Endothelial cell of umbilical vein (primary cell): ENCODE data around the gene KPNB1. TPM values are rescaled to one million over a fixed set of nuclear protein-coding genes. Genes with fewer than 3 reads are reported as not detected.

Source experiments
- BruUV-seq: library from RNA; stranded (reverse); fragments of 400-500 nt; replicated peaks from 2 replicates; lab custom pipeline; 2021; lab: Mats Ljungman, UMichigan
- CTCF ChIA-PET: fragments of 300-600, 350-600 bp; sonication (Branson Sonifier 250); formaldehyde crosslinking; loops from one replicate; lab custom pipeline; 2021; ENCODE audit warnings: antibody characterized with exemption, inconsistent platforms; lab: Charles Lee
- POLR2A ChIA-PET: fragments of 300-600, 350-600 bp; sonication (Branson Sonifier 250); formaldehyde crosslinking; loops from one replicate; lab custom pipeline; 2021; ENCODE audit warnings: antibody characterized with exemption, inconsistent platforms; lab: Charles Lee
- DNase-seq: peaks from one replicate; pipeline ENCODE4 v3.0.0-alpha.2; 2011; ENCODE audit warnings: low read depth, low spot score
- FAIRE-seq: peaks from 2 replicates; lab custom pipeline; 2011; peaks lifted over from hg19 to GRCh38; lab: Jason Lieb, UNC
- H2AFZ ChIP-seq: 2 replicates; pipeline ENCODE4 v1.6.0; 2012; ENCODE audit warnings: low read depth, low read length, control low read depth, inconsistent platforms
- H3K27ac ChIP-seq: 2 replicates; pipeline ENCODE4 v1.5.1; 2011; ENCODE audit warnings: low read depth, mild to moderate bottlenecking, control low read depth, low read length, moderate library complexity; ENCODE audit not compliant: insufficient read depth
- H3K27me3 ChIP-seq, 2 experiments: 2 replicates each; pipeline versions ENCODE4 v1.6.0 to v1.6.1; 2011; ENCODE audit warnings: low read length in 2 of 2, mixed read lengths in 1 of 2; ENCODE audit not compliant: control insufficient read depth in 2 of 2, insufficient read depth in 2 of 2
- H3K36me3 ChIP-seq, 2 experiments: 2 replicates in 1 of 2; 3 replicates in 1 of 2; pipeline ENCODE4 v1.5.1; 2011; ENCODE audit warnings: low read length in 2 of 2, mild to moderate bottlenecking in 1 of 2, moderate library complexity in 1 of 2; ENCODE audit not compliant: control insufficient read depth in 2 of 2, insufficient read depth in 2 of 2; ENCODE audit errors: extremely low read depth in 1 of 2
- H3K4me1 ChIP-seq: 3 replicates; pipeline ENCODE4 v1.5.1; 2011; ENCODE audit warnings: mild to moderate bottlenecking, low read length; ENCODE audit not compliant: control insufficient read depth, insufficient read depth; ENCODE audit errors: extremely low read depth
- H3K4me2 ChIP-seq: 2 replicates; pipeline ENCODE4 v1.6.1; 2011; ENCODE audit warnings: low read length, control low read depth, mixed read lengths; ENCODE audit not compliant: insufficient read depth
- H3K4me3 ChIP-seq, 3 experiments: fragments of 200-600 bp in 1 of 3; sonication (generic), shearing (Covaris generic) in 1 of 3; replicated peaks in 1 of 3; 2 replicates each; pipeline ENCODE4 v1.5.1; 2011 to 2016; ENCODE audit warnings: control low read depth in 3 of 3, low read length in 3 of 3, mild to moderate bottlenecking in 2 of 3, inconsistent platforms in 1 of 3, low read depth in 1 of 3, moderate library complexity in 1 of 3; ENCODE audit not compliant: insufficient read depth in 1 of 3
- H3K79me2 ChIP-seq: 2 replicates; pipeline ENCODE4 v1.6.0; 2012; ENCODE audit warnings: low read length, inconsistent platforms; ENCODE audit not compliant: control insufficient read depth, insufficient read depth
- H3K9ac ChIP-seq: replicated peaks from 2 replicates; pipeline ENCODE3; 2011; ENCODE audit warnings: low read length, control low read depth; ENCODE audit not compliant: insufficient read depth; ENCODE audit errors: extremely low read depth
- H3K9me1 ChIP-seq: replicated peaks from 3 replicates; pipeline ENCODE4 v1.6.0; 2011; ENCODE audit warnings: mild to moderate bottlenecking, low read length; ENCODE audit not compliant: control insufficient read depth, insufficient read depth; ENCODE audit errors: extremely low read depth
- H3K9me3 ChIP-seq: replicated peaks from 2 replicates; pipeline ENCODE4 v1.5.1; 2012; ENCODE audit warnings: low read length, inconsistent platforms; ENCODE audit not compliant: control insufficient read depth, insufficient read depth
- H4K20me1 ChIP-seq: replicated peaks from 2 replicates; pipeline ENCODE3; 2011; ENCODE audit warnings: mild to moderate bottlenecking, low read length; ENCODE audit not compliant: control insufficient read depth, insufficient read depth; ENCODE audit errors: extremely low read depth
- EZH2 ChIP-seq: IDR thresholded peaks from 2 replicates; pipeline ENCODE4 v1.6.1; 2012; ENCODE audit warnings: borderline replicate concordance, low read depth, mild to moderate bottlenecking, moderate library complexity, low read length, inconsistent platforms; ENCODE audit not compliant: severe bottlenecking
- FOS ChIP-seq: IDR thresholded peaks from 2 replicates; pipeline ENCODE4 v1.6.1; 2011; ENCODE audit warnings: mild to moderate bottlenecking, low read length, moderate library complexity, borderline replicate concordance; ENCODE audit not compliant: insufficient read depth
- GATA2 ChIP-seq: IDR thresholded peaks from 2 replicates; pipeline ENCODE4 v1.7.0; 2011; ENCODE audit warnings: low read depth, mild to moderate bottlenecking, moderate library complexity, mixed read lengths, low read length; ENCODE audit not compliant: insufficient read length, insufficient read depth
- JUN ChIP-seq: IDR thresholded peaks from 2 replicates; pipeline ENCODE4 v1.6.1; 2011; ENCODE audit warnings: borderline replicate concordance, low read depth; ENCODE audit not compliant: insufficient read length, insufficient read depth
- MYC ChIP-seq: IDR thresholded peaks from one replicate; pipeline ENCODE4 v1.6.1; 2011; ENCODE audit warnings: mild to moderate bottlenecking, low read depth, low read length
- POLR2A ChIP-seq: IDR thresholded peaks from 2 replicates; pipeline ENCODE4 v1.6.1; 2012; ENCODE audit warnings: low read depth, mild to moderate bottlenecking, control low read depth, low read length
- POLR2AphosphoS5 ChIP-seq: IDR thresholded peaks from 2 replicates; pipeline ENCODE4 v1.6.1; 2012; ENCODE audit warnings: low read depth, mild to moderate bottlenecking, control low read depth, low read length, moderate library complexity; ENCODE audit not compliant: insufficient read depth
- dilution Hi-C: fragments of 300-500 bp; cut with MboI; formaldehyde crosslinking; loops from one replicate; pipeline ENCODE4 v1.15.0; 2019; ENCODE audit warnings: low sequenced_read_pairs; ENCODE audit not compliant: extremely low pct_ligation_motif_present
- intact Hi-C: fragments of 100-400 bp; cut with micrococcal nuclease; formaldehyde crosslinking; loops from one replicate; pipeline ENCODE4 v1.10.0; 2022
- polyA plus RNA-seq, 4 experiments: library from polyadenylated mRNA; depleted of rRNA in 3 of 4; stranded (reverse) in 3 of 4; unstranded in 1 of 4; fragments of >200 nt; gene quantifications; 2 replicates each; pipeline versions ENCODE4 v1.2.1 to v1.2.3, GENCODE V29; 2011 to 2012; ENCODE audit warnings: missing spikeins in 1 of 4
- total RNA-seq: library from RNA; stranded (reverse); gene quantifications from 2 replicates; pipeline ENCODE4 v1.2.3, GENCODE V29; 2021
- TF ChIP-seq, protein P1 (sequence below): IDR thresholded peaks from 2 replicates; pipeline ENCODE4 v1.6.1; 2011; ENCODE audit not compliant: insufficient read depth, insufficient read length
- TF ChIP-seq, protein P2 (sequence below), 2 donors: IDR thresholded peaks; 1 replicate in 1 of 2; 2 replicates in 1 of 2; pipeline ENCODE4 v1.5.1; 2011; ENCODE audit warnings: low read length in 2 of 2, mild to moderate bottlenecking in 2 of 2, moderate library complexity in 2 of 2, control low read depth in 1 of 2, inconsistent platforms in 1 of 2, low read depth in 1 of 2; ENCODE audit not compliant: insufficient read depth in 1 of 2; ENCODE audit errors: extremely low read depth in 1 of 2

Gene KPNB1
- total and polyA plus RNA-seq, 2 donors (not counting 3 experiments of a cell fraction or from before 2014, with no cell fraction given), result 119 to 495 TPM

DNA sequence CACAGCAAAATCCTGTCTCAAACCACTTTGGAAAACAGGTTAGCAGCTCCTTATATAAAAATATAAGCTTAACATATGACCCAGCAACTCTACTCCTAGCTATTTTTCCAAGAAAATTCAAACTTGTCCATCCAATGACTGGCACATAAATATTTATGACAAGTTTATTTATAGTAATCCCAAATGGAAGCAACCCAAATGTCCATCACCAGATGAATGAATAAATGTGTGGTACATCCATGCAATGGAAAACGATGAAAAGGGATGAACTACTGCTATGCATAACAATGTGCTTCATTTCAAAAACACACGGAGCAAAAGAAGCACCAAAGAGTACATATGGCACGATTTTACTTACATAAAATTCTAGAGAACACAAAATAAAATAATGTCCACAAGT is 9.6 kb upstream of the KPNB1 start:
- Histone ChIP-seq H3K9me1 (no peaks in the 10 kb centered on the region), H3K4me1 (peaks cover 9% of the 10 kb centered on the region), H3K9ac (no peak overlapping the region), H3K4me3 (no peak overlapping the region), H3K9me3 (no peaks in the 10 kb centered on the region), H3K36me3 (no peaks in the 10 kb centered on the region), H4K20me1 (no peaks in the 10 kb centered on the region), H2AFZ (no peak overlapping the region), H3K27me3 (no peaks in the 10 kb centered on the region), H3K79me2 (no peaks in the 10 kb centered on the region), H3K4me2 (no peak overlapping the region), H3K27ac (no peak overlapping the region)
- intact Hi-C loops (no loop called here), dilution Hi-C loops (no loop called here)
- DNase-seq (no peak), FAIRE-seq (no peak)
- CTCF ChIA-PET, result interaction anchor here (0.7 to 1.6 kb wide), 3 partner anchors 9 to 18 kb away, joined by 3 read pairs; no protein-coding TSS in a partner anchor
- no TSS peak for BruUV-seq
- no peak for TF ChIP-seq FOS
- TF ChIP-seq POLR2A, result no peak
- no peak for TF ChIP-seq MYC
- TF ChIP-seq GATA2, result no peak
- TF ChIP-seq, protein P1, sequence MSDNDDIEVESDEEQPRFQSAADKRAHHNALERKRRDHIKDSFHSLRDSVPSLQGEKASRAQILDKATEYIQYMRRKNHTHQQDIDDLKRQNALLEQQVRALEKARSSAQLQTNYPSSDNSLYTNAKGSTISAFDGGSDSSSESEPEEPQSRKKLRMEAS, result no peak
- TF ChIP-seq POLR2AphosphoS5, result no peak
- TF ChIP-seq, protein P2, sequence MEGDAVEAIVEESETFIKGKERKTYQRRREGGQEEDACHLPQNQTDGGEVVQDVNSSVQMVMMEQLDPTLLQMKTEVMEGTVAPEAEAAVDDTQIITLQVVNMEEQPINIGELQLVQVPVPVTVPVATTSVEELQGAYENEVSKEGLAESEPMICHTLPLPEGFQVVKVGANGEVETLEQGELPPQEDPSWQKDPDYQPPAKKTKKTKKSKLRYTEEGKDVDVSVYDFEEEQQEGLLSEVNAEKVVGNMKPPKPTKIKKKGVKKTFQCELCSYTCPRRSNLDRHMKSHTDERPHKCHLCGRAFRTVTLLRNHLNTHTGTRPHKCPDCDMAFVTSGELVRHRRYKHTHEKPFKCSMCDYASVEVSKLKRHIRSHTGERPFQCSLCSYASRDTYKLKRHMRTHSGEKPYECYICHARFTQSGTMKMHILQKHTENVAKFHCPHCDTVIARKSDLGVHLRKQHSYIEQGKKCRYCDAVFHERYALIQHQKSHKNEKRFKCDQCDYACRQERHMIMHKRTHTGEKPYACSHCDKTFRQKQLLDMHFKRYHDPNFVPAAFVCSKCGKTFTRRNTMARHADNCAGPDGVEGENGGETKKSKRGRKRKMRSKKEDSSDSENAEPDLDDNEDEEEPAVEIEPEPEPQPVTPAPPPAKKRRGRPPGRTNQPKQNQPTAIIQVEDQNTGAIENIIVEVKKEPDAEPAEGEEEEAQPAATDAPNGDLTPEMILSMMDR (IDR thresholded peaks at IDR 0.05; ENCODE audit: extremely low read depth in 1 of 2, insufficient read depth in 1 of 2, low read depth in 1 of 2, low read length in 2 of 2), result no peak
- TF ChIP-seq JUN, result no peak
- no peak for TF ChIP-seq EZH2
- POLR2A ChIA-PET, result no interaction called here
